HepG2 (cell line): Measurements from ENCODE around the gene STUB1. TPM values are rescaled to one million over a fixed set of nuclear protein-coding genes. Genes with fewer than 3 reads are reported as not detected.

Source experiments
- ATF7-NPFF ChIP-seq: sonication (generic); formaldehyde crosslinking; IDR thresholded peaks from 2 replicates; pipeline ENCODE4 v1.8.1; 2023; ENCODE audit warnings: mild to moderate bottlenecking, low read depth, missing genetic modification reagents, moderate library complexity
- BHLHE40 ChIP-seq: IDR thresholded peaks from 2 replicates; pipeline ENCODE4 v1.6.1; 2011; ENCODE audit warnings: low read length, improper control_type of control experiment
- CHD2 ChIP-seq: IDR thresholded peaks from 2 replicates; pipeline ENCODE4 v1.6.1; 2011; ENCODE audit warnings: low read depth, low read length, improper control_type of control experiment
- GATAD2A ChIP-seq: IDR thresholded peaks from 2 replicates; pipeline ENCODE4 v1.6.1; 2016
- KDM2A ChIP-seq: sonication (generic); formaldehyde crosslinking; IDR thresholded peaks from 2 replicates; pipeline ENCODE4 v1.4.0; 2020; ENCODE audit warnings: low read depth, missing genetic modification reagents, borderline replicate concordance
- KLF11 ChIP-seq: IDR thresholded peaks from 2 replicates; pipeline ENCODE4 v1.6.1; 2016; ENCODE audit warnings: missing compliant biosample characterization
- MEIS1 ChIP-seq: sonication (generic); formaldehyde crosslinking; IDR thresholded peaks from 2 replicates; pipeline ENCODE4 v1.9.0; 2021; ENCODE audit warnings: mild to moderate bottlenecking, missing genetic modification reagents, moderate library complexity, borderline replicate concordance
- MIER2 ChIP-seq: IDR thresholded peaks from 2 replicates; pipeline ENCODE4 v1.6.1; 2016; ENCODE audit warnings: missing biosample characterization, missing genetic modification reagents
- MIXL1 ChIP-seq: IDR thresholded peaks from 2 replicates; pipeline ENCODE4 v1.6.1; 2016
- MTF2 ChIP-seq: sonication (generic); formaldehyde crosslinking; IDR thresholded peaks from 2 replicates; pipeline ENCODE4 v1.5.0; 2020; ENCODE audit warnings: missing genetic modification reagents, borderline replicate concordance
- SALL1 ChIP-seq: sonication (generic); formaldehyde crosslinking; IDR thresholded peaks from 2 replicates; pipeline ENCODE4 v1.8.0; 2022; ENCODE audit warnings: mild to moderate bottlenecking, missing genetic modification reagents
- SMC3 ChIP-seq: IDR thresholded peaks from 2 replicates; pipeline ENCODE4 v1.6.1; 2011; ENCODE audit warnings: low read length, improper control_type of control experiment
- TARDBP ChIP-seq: sonication (generic); formaldehyde crosslinking; IDR thresholded peaks from 2 replicates; pipeline ENCODE4 v1.8.0; 2022; ENCODE audit warnings: mild to moderate bottlenecking, missing genetic modification reagents
- YEATS4 ChIP-seq: sonication (generic); formaldehyde crosslinking; IDR thresholded peaks from 2 replicates; pipeline ENCODE4 v1.4.0; 2020; ENCODE audit warnings: missing genetic modification reagents, borderline replicate concordance
- ZNF292 ChIP-seq: sonication (generic); formaldehyde crosslinking; IDR thresholded peaks from 2 replicates; pipeline ENCODE4 v1.8.1; 2022; ENCODE audit warnings: mild to moderate bottlenecking, low read depth, missing genetic modification reagents, borderline replicate concordance
- ZNF333 ChIP-seq: sonication (generic); formaldehyde crosslinking; IDR thresholded peaks from 2 replicates; pipeline ENCODE4 v1.4.0; 2020; ENCODE audit warnings: mild to moderate bottlenecking, missing genetic modification reagents, borderline replicate concordance
- ZNF44 ChIP-seq: sonication (generic); formaldehyde crosslinking; IDR thresholded peaks from 2 replicates; pipeline ENCODE4 v1.5.1; 2020; ENCODE audit warnings: mild to moderate bottlenecking, missing genetic modification reagents
- ZNF446 ChIP-seq: sonication (generic); formaldehyde crosslinking; IDR thresholded peaks from 2 replicates; pipeline ENCODE4 v1.5.0; 2020; ENCODE audit warnings: mild to moderate bottlenecking, missing genetic modification reagents
- ZNF777 ChIP-seq: sonication (generic); formaldehyde crosslinking; IDR thresholded peaks from 2 replicates; pipeline ENCODE4 v1.4.0; 2020; ENCODE audit warnings: missing genetic modification reagents
- ZSCAN21 ChIP-seq: sonication (generic); formaldehyde crosslinking; IDR thresholded peaks from 2 replicates; pipeline ENCODE4 v1.8.0; 2022; ENCODE audit warnings: mild to moderate bottlenecking, missing genetic modification reagents, moderate library complexity, borderline replicate concordance
- ZSCAN31 ChIP-seq: sonication (generic); formaldehyde crosslinking; IDR thresholded peaks from 2 replicates; pipeline ENCODE4 v1.5.0; 2020; ENCODE audit warnings: low read depth, mild to moderate bottlenecking, missing genetic modification reagents
- polyA plus RNA-seq, 8 experiments: library from polyadenylated mRNA; depleted of rRNA in 3 of 8; stranded (reverse) in 7 of 8; unstranded in 1 of 8; fragments of >200 nt; fragmentation: Illumina TruSeq in 4 of 8; extraction: Trizol in 4 of 8; gene quantifications; 2 replicates each; pipeline versions ENCODE4 v1.2.1 to v1.2.3, GENCODE V29; 2011 to 2016; ENCODE audit warnings: low read depth in 4 of 8, missing spikeins in 1 of 8, mixed read lengths in 1 of 8; ENCODE audit not compliant: insufficient read depth in 1 of 8
- total RNA-seq, 5 experiments: library from RNA; depleted of rRNA; stranded (reverse); fragments of >200 nt; fragmentation: Illumina TruSeq; extraction: Trizol; gene quantifications; 2 replicates each; pipeline ENCODE4 v1.2.3, GENCODE V29; 2016; ENCODE audit warnings: low read depth in 1 of 5
- TF ChIP-seq, protein P1 (sequence below): IDR thresholded peaks from 2 replicates; pipeline ENCODE4 v1.6.1; 2016; ENCODE audit warnings: missing genetic modification reagents, missing compliant biosample characterization
- TF ChIP-seq, protein P2 (sequence below): sonication (generic); formaldehyde crosslinking; IDR thresholded peaks from 2 replicates; pipeline ENCODE4 v1.4.0; 2020; ENCODE audit warnings: missing genetic modification reagents
- TF ChIP-seq, protein P3 (sequence below): sonication (generic); formaldehyde crosslinking; IDR thresholded peaks from 2 replicates; pipeline ENCODE4 v1.5.0; 2020; ENCODE audit warnings: missing genetic modification reagents
- TF ChIP-seq, protein P4 (sequence below), 2 experiments: fragments of 450-650 bp in 1 of 2; sonication (generic) in 1 of 2; formaldehyde crosslinking; IDR thresholded peaks; 2 replicates each; pipeline versions ENCODE4 v1.5.0 to v1.8.0; 2020 to 2022; ENCODE audit warnings: mild to moderate bottlenecking in 1 of 2, missing genetic modification reagents in 1 of 2

Gene STUB1
- total and polyA plus RNA-seq, 2 of the 13 experiments (the other 11 are each of a cell fraction or from before 2014, with no cell fraction given) = 52.9 to 78.2 TPM

DNA sequence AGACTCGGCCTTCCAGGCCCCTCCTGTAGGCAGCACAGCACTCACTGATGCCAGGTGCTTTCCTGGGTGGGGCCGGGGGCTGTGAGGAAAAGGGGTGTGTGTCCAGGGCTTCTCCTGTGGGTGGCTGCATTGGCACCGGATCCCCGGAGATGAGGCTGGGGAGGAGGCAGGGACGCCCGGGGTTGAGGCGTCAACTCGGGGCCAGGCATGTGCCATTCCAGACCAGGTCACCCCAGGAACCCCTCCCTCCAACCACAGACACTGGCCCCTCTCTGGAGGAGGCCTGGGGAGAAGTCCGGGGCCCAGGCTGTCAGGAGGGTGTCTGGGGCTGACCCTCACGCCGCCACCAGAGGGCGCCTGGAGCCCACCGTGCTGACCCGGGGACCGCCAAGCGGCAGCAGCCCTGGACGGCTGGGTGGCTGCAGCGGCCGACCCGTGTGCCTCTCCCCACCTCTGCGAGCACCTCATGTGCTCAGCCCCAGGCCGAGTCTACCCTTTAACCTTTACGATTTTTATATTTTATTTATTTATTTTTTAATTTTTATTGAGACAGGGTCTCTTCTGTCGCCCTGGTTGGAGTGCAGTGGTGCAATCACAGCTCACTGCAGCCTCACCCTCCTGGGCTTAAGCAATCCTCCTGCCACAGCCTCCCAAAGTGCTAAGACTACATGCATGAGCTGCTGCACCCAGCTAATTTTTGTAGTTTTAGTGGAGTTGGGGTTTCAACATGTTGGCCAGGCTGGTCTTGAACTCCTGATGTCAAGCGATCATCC, 31.5 kb downstream of the STUB1 start (continued):
- 0 out of 2 replicates have a peak, but pooled peaks have one; percentile 21 for TF ChIP-seq MIER2 (CRISPR knock-in tag)
- TF ChIP-seq ZNF777 (CRISPR knock-in tag) = peak; percentile 74
- no peak for TF ChIP-seq ZNF446 (CRISPR knock-in tag)
- 0 out of 2 replicates have a peak, but pooled peaks have one; percentile 14 for TF ChIP-seq BHLHE40
- TF ChIP-seq MTF2 (CRISPR knock-in tag) = 0 out of 2 replicates have a peak, but pooled peaks have one; percentile 26
- no peak for TF ChIP-seq ZSCAN31 (CRISPR knock-in tag)
- TF ChIP-seq, protein P1, sequence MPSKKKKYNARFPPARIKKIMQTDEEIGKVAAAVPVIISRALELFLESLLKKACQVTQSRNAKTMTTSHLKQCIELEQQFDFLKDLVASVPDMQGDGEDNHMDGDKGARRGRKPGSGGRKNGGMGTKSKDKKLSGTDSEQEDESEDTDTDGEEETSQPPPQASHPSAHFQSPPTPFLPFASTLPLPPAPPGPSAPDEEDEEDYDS (CRISPR knock-in tag) = no peak
- TF ChIP-seq SALL1 = peak; percentile 39; the same call in 1 of the 2 replicates
- no peak for TF ChIP-seq CHD2
- no peak for TF ChIP-seq MIXL1 (CRISPR knock-in tag)
- no peak for TF ChIP-seq ZSCAN21 (CRISPR knock-in tag)
- no peak; the same call in 1 of the 2 replicates for TF ChIP-seq YEATS4
- TF ChIP-seq ATF7-NPFF (CRISPR knock-in tag) = 0 out of 2 replicates have a peak, but pooled peaks have one; percentile 40
- TF ChIP-seq SMC3 = peak; percentile 38; the same call in 1 of the 2 replicates
- peak; percentile 14; the same call in 1 of the 2 replicates for TF ChIP-seq GATAD2A
- no peak for TF ChIP-seq ZNF44 (CRISPR knock-in tag)
- 0 out of 2 replicates have a peak, but pooled peaks have one; percentile 28 for TF ChIP-seq ZNF333 (CRISPR knock-in tag)
- TF ChIP-seq, protein P2, sequence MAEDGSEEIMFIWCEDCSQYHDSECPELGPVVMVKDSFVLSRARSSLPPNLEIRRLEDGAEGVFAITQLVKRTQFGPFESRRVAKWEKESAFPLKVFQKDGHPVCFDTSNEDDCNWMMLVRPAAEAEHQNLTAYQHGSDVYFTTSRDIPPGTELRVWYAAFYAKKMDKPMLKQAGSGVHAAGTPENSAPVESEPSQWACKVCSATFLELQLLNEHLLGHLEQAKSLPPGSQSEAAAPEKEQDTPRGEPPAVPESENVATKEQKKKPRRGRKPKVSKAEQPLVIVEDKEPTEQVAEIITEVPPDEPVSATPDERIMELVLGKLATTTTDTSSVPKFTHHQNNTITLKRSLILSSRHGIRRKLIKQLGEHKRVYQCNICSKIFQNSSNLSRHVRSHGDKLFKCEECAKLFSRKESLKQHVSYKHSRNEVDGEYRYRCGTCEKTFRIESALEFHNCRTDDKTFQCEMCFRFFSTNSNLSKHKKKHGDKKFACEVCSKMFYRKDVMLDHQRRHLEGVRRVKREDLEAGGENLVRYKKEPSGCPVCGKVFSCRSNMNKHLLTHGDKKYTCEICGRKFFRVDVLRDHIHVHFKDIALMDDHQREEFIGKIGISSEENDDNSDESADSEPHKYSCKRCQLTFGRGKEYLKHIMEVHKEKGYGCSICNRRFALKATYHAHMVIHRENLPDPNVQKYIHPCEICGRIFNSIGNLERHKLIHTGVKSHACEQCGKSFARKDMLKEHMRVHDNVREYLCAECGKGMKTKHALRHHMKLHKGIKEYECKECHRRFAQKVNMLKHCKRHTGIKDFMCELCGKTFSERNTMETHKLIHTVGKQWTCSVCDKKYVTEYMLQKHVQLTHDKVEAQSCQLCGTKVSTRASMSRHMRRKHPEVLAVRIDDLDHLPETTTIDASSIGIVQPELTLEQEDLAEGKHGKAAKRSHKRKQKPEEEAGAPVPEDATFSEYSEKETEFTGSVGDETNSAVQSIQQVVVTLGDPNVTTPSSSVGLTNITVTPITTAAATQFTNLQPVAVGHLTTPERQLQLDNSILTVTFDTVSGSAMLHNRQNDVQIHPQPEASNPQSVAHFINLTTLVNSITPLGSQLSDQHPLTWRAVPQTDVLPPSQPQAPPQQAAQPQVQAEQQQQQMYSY = no peak
- TF ChIP-seq KDM2A = peak; percentile 35; the same call in 1 of the 2 replicates
- TF ChIP-seq, protein P3, sequence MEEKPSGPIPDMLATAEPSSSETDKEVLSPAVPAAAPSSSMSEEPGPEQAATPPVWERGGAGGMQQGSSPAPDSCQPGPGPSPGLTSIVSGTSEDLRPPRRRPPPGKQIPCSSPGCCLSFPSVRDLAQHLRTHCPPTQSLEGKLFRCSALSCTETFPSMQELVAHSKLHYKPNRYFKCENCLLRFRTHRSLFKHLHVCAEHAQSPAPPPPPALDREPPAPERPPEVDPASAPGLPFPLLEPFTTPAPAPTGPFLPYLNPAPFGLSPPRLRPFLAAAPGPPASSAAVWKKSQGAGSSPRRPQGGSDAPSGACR = no peak
- TF ChIP-seq TARDBP (CRISPR knock-in tag) = peak; percentile 14; the same call in 1 of the 2 replicates
- TF ChIP-seq KLF11 (CRISPR knock-in tag) = no peak
- TF ChIP-seq, protein P4, sequence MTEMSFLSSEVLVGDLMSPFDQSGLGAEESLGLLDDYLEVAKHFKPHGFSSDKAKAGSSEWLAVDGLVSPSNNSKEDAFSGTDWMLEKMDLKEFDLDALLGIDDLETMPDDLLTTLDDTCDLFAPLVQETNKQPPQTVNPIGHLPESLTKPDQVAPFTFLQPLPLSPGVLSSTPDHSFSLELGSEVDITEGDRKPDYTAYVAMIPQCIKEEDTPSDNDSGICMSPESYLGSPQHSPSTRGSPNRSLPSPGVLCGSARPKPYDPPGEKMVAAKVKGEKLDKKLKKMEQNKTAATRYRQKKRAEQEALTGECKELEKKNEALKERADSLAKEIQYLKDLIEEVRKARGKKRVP (CRISPR knock-in tag; IDR thresholded peaks at IDR 0.05) = no peak
- peak; percentile 46; the same call in 1 of the 2 replicates for TF ChIP-seq MEIS1 (CRISPR knock-in tag)
- TF ChIP-seq ZNF292 (CRISPR knock-in tag) = no peak
